Prostate gland (tissue), 2 donors: ENCODE data around the gene MIER2. TPM values are rescaled to one million over a fixed set of nuclear protein-coding genes. Genes with fewer than 3 reads are reported as not detected.
A peak's percentile ranks its signal among the peaks of the same experiment; 100 is the strongest.

ENCODE experiments used
- DNase-seq: peaks from one replicate; pipeline ENCODE4 v3.0.0-alpha.2; 2019; ENCODE audit warnings: low spot score
- H3K27ac ChIP-seq, 2 donors: fragments of 200-600 bp; sonication (generic); 2 replicates each; pipeline ENCODE4 v1.5.1; 2017 to 2019
- H3K27me3 ChIP-seq: fragments of 200-600 bp; sonication (generic); replicated peaks from 2 replicates; pipeline ENCODE4 v1.5.1; 2019; ENCODE audit not compliant: insufficient read depth
- H3K36me3 ChIP-seq, 2 donors: fragments of 200-600 bp; sonication (generic); 1 replicate in 1 of 2; 2 replicates in 1 of 2; pipeline versions ENCODE4 v1.5.1 to v1.8.1; 2017 to 2019
- H3K4me1 ChIP-seq: fragments of 200-600 bp; sonication (generic); replicated peaks from 2 replicates; pipeline ENCODE4 v1.5.1; 2019
- H3K4me3 ChIP-seq, 2 donors: fragments of 200-600 bp; sonication (generic); 2 replicates each; pipeline ENCODE4 v1.5.1; 2017 to 2019
- H3K9me3 ChIP-seq: fragments of 200-600 bp; sonication (generic); 2 replicates; pipeline ENCODE4 v1.5.1; 2017
- CTCF ChIP-seq, 4 experiments: fragments of 200-600 bp in 2 of 4; fragments of 450-650 bp in 2 of 4; sonication (generic) in 2 of 4; IDR thresholded peaks; 1 replicate in 3 of 4; 2 replicates in 1 of 4; pipeline ENCODE4 v1.5.1; 2016 to 2019; ENCODE audit warnings: antibody characterized with exemption in 4 of 4, mild to moderate bottlenecking in 2 of 4, moderate library complexity in 2 of 4
- POLR2A ChIP-seq: fragments of 450-650 bp; IDR thresholded peaks from one replicate; pipeline ENCODE4 v1.6.1; 2016; ENCODE audit warnings: antibody characterized with exemption, mild to moderate bottlenecking
- POLR2AphosphoS5 ChIP-seq: sonication (generic); formaldehyde crosslinking; IDR thresholded peaks from one replicate; pipeline ENCODE4 v1.6.1; 2017; ENCODE audit warnings: antibody characterized with exemption
- WGBS: methylation state at CpG from one replicate; pipeline ENCODE4 v1.1.5; 2018; 5-methylcytosine and 5-hydroxymethylcytosine counted together
- intact Hi-C: fragments of 100-400 bp; cut with DNase I; formaldehyde crosslinking; loops from one replicate; pipeline ENCODE4 v1.14.2; 2022
- total RNA-seq, 2 donors: library from RNA; depleted of rRNA; stranded (reverse); fragments of >200 nt; gene quantifications; one replicate each; pipeline ENCODE4 v1.1.0, GENCODE V29; 2016

Gene MIER2
- total RNA-seq, 2 donors from 2014 or later, result 16.9 to 37.1 TPM

GRCh38 chr19:374886-375235 is 30.3 kb upstream of the MIER2 start:
- no peak overlapping the region for H3K27ac ChIP-seq
- peaks cover 6% of the 10 kb centered on the region for H3K4me1 ChIP-seq
- no peaks in the 10 kb centered on the region for H3K36me3 ChIP-seq
- intact Hi-C loops, result no loop called here
- no peaks in the 10 kb centered on the region for H3K9me3 ChIP-seq
- no peaks in the 10 kb centered on the region for H3K27me3 ChIP-seq
- no peak overlapping the region for H3K4me3 ChIP-seq
- no peak for DNase-seq
- WGBS, result 55% methylated on average over 17 of the region's 17 CpGs
- no peak for TF ChIP-seq CTCF (IDR thresholded peaks at IDR 0.05)
- TF ChIP-seq POLR2AphosphoS5, result no peak

GRCh38 chr19:374183-374885 is 29.7 kb upstream of the MIER2 start:
- 40% methylated on average over 23 of the region's 23 CpGs for WGBS
- H3K36me3 ChIP-seq, result no peaks in the 10 kb centered on the region
- H3K27ac ChIP-seq, result no peak overlapping the region
- no peaks in the 10 kb centered on the region for H3K9me3 ChIP-seq
- H3K4me1 ChIP-seq, result peaks cover 6% of the 10 kb centered on the region
- no peak overlapping the region for H3K4me3 ChIP-seq
- no peaks in the 10 kb centered on the region for H3K27me3 ChIP-seq
- intact Hi-C loops, result no loop called here
- peak; percentile 24 for DNase-seq
- TF ChIP-seq CTCF (IDR thresholded peaks at IDR 0.05), result no peak
- TF ChIP-seq POLR2A, result no peak
- TF ChIP-seq POLR2AphosphoS5, result peak; percentile 44

GRCh38 chr19:373391-374182 is 29.0 kb upstream of the MIER2 start:
- TF ChIP-seq POLR2AphosphoS5 (no peak), POLR2A (no peak), CTCF (IDR thresholded peaks at IDR 0.05) (no peak)
- 62% methylated on average over 24 of the region's 24 CpGs for WGBS
- intact Hi-C loops, result no loop called here
- Histone ChIP-seq H3K27me3 (no peaks in the 10 kb centered on the region), H3K36me3 (no peaks in the 10 kb centered on the region), H3K27ac (no peak overlapping the region), H3K4me3 (no peak overlapping the region), H3K9me3 (no peaks in the 10 kb centered on the region), H3K4me1 (peaks cover 6% of the 10 kb centered on the region)
- DNase-seq, result no peak

- peaks cover 6% of the 10 kb centered on the region for H3K4me1 ChIP-seq
- no peaks in the 10 kb centered on the region for H3K9me3 ChIP-seq
- intact Hi-C loops, result no loop called here
- no peaks in the 10 kb centered on the region for H3K27me3 ChIP-seq
- H3K4me3 ChIP-seq, result no peak overlapping the region
- H3K27ac ChIP-seq, result no peak overlapping the region
- TF ChIP-seq POLR2A, result no peak
- no peak for TF ChIP-seq CTCF (IDR thresholded peaks at IDR 0.05)
- TF ChIP-seq POLR2AphosphoS5, result no peak
- H3K36me3 ChIP-seq, result no peaks in the 10 kb centered on the region
- WGBS, result 31% methylated on average over 14 of the region's 14 CpGs
- DNase-seq, result no peak
These were observed 27.8 kb upstream of the MIER2 start for GRCh38 chr19:372306-372890.
